Nephron progenitor cell (in vitro differentiated cells): ENCODE data around the gene MRO.

ENCODE experiments used
- DNase-seq: peaks from one replicate; pipeline ENCODE4 v3.0.0; 2021
- H3K27ac Mint-ChIP-seq: 2 replicates; pipeline ENCODE4 v1.8.0; 2021; ENCODE audit warnings: mild to moderate bottlenecking, moderate library complexity, mixed read lengths
- H3K27me3 Mint-ChIP-seq: 2 replicates; pipeline ENCODE4 v1.8.0; 2021; ENCODE audit warnings: mild to moderate bottlenecking, low read depth, mixed read lengths; ENCODE audit not compliant: poor library complexity
- H3K36me3 Mint-ChIP-seq: 2 replicates; pipeline ENCODE4 v1.8.0; 2021; ENCODE audit warnings: low read depth, mixed read lengths
- H3K4me1 Mint-ChIP-seq: 2 replicates; pipeline ENCODE4 v1.8.0; 2021; ENCODE audit warnings: mixed read lengths
- H3K4me3 Mint-ChIP-seq: 2 replicates; pipeline ENCODE4 v1.8.0; 2021; ENCODE audit warnings: mild to moderate bottlenecking, moderate library complexity, mixed read lengths
- H3K9me3 Mint-ChIP-seq: 2 replicates; pipeline ENCODE4 v1.8.0; 2021; ENCODE audit warnings: mild to moderate bottlenecking, moderate library complexity, mixed read lengths
- CTCF ChIP-seq: fragments of 200-600 bp; sonication (generic); IDR thresholded peaks from 2 replicates; pipeline ENCODE4 v1.5.0; 2021; ENCODE audit warnings: antibody characterized with exemption

MRO gene

GRCh38 chr18:50792885-50793284 is 26.9 kb downstream of the MRO start:
- Mint-ChIP-seq H3K9me3 (no peaks in the 10 kb centered on the region), H3K4me3 (no peak overlapping the region), H3K27ac (no peak overlapping the region), H3K4me1 (peaks cover 35% of the 10 kb centered on the region), H3K27me3 (peaks cover 11% of the 10 kb centered on the region), H3K36me3 (no peaks in the 10 kb centered on the region)
- no peak for TF ChIP-seq CTCF
- DNase-seq, result no peak

- DNase-seq, result no peak
- no peaks in the 10 kb centered on the region for H3K9me3 Mint-ChIP-seq
- H3K4me1 Mint-ChIP-seq, result peaks cover 33% of the 10 kb centered on the region
- H3K27me3 Mint-ChIP-seq, result peaks cover 11% of the 10 kb centered on the region
- H3K4me3 Mint-ChIP-seq, result no peak overlapping the region
- H3K27ac Mint-ChIP-seq, result no peak overlapping the region
- no peak for TF ChIP-seq CTCF
- H3K36me3 Mint-ChIP-seq, result no peaks in the 10 kb centered on the region
Observed at GRCh38 chr18:50791599-50792438, 28.0 kb downstream of the MRO start.

GRCh38 chr18:50790948-50791347 is 28.9 kb downstream of the MRO start:
- Mint-ChIP-seq H3K36me3 (no peaks in the 10 kb centered on the region), H3K27me3 (peaks cover 5% of the 10 kb centered on the region), H3K4me3 (no peak overlapping the region), H3K27ac (no peak overlapping the region), H3K4me1 (peaks cover 29% of the 10 kb centered on the region), H3K9me3 (no peaks in the 10 kb centered on the region)
- DNase-seq, result no peak
- TF ChIP-seq CTCF, result no peak

GRCh38 chr18:50790241-50790640 is 29.6 kb downstream of the MRO start:
- TF ChIP-seq CTCF, result no peak
- no peak for DNase-seq
- Mint-ChIP-seq H3K4me3 (no peak overlapping the region), H3K4me1 (peaks cover 29% of the 10 kb centered on the region), H3K9me3 (no peaks in the 10 kb centered on the region), H3K27ac (no peak overlapping the region), H3K36me3 (no peaks in the 10 kb centered on the region), H3K27me3 (peaks cover 5% of the 10 kb centered on the region)

- DNase-seq, result peak; percentile 15
- Mint-ChIP-seq H3K4me3 (no peak overlapping the region), H3K27me3 (peaks cover 3% of the 10 kb centered on the region), H3K4me1 (peaks cover 34% of the 10 kb centered on the region), H3K9me3 (no peaks in the 10 kb centered on the region), H3K36me3 (no peaks in the 10 kb centered on the region), H3K27ac (no peak overlapping the region)
- TF ChIP-seq CTCF, result no peak
Observed at GRCh38 chr18:50788284-50788683, 31.5 kb downstream of the MRO start.

- H3K4me3 Mint-ChIP-seq, result no peak overlapping the region
Observed at GRCh38 chr18:50786864-50787263, 33.0 kb downstream of the MRO start.

More at GRCh38 chr18:50786864-50787263, 33.0 kb downstream of the MRO start:
- H3K36me3 Mint-ChIP-seq, result no peaks in the 10 kb centered on the region
- TF ChIP-seq CTCF, result no peak
- H3K4me1 Mint-ChIP-seq, result peaks cover 34% of the 10 kb centered on the region
- peaks cover 5% of the 10 kb centered on the region for H3K9me3 Mint-ChIP-seq
- no peak for DNase-seq
- peaks cover 7% of the 10 kb centered on the region for H3K27me3 Mint-ChIP-seq
- no peak overlapping the region for H3K27ac Mint-ChIP-seq
